RWPE1 (cell line): ENCODE data around the gene ZMYND15.

ENCODE experiments used
- CTCF ChIA-PET: fragments of 350-600 bp; sonication (Branson Sonifier 250); formaldehyde crosslinking; extraction: SDS; loops from one replicate; lab custom pipeline; 2021; lab: Yijun Ruan, JAX
- POLR2A ChIA-PET: fragments of 400-600 bp; formaldehyde crosslinking; extraction: SDS; loops from one replicate; lab custom pipeline; 2020; ENCODE audit warnings: antibody characterized with exemption; ENCODE audit not compliant: low non-redundant PET; lab: Yijun Ruan, JAX
- DNase-seq: peaks from one replicate; pipeline ENCODE4 v3.0.0; 2012; ENCODE audit warnings: low spot score
- H3K27ac ChIP-seq: fragments of 450-650 bp; 2 replicates; pipeline ENCODE4 v1.5.1; 2017
- TF ChIP-seq, protein P1 (sequence below): fragments of 450-650 bp; conservative IDR thresholded peaks from 2 replicates; pipeline ENCODE4 v1.5.1; 2017; ENCODE audit warnings: low read depth, mild to moderate bottlenecking

ZMYND15 gene

DNA sequence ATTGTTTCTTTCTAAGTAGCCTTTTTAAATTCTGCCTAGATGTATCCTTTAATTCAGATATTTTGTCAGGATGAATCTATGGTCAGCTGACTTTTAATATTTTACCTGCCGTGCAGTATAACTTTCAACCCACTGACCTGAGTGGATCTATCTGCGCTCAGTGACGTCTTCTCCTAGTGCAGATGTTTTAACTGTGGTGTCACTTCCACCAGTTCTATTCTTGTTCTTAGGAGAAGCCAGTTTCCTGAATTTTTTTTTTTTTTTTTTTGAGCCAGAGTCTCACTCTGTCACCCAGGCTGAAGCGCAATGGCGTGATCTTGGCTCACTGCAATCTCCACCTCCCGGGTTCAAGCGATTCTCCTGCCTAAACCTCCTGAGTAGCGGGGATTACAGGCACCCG lies 27.1 kb downstream of the ZMYND15 start:
- DNase-seq = no peak
- TF ChIP-seq, protein P1, sequence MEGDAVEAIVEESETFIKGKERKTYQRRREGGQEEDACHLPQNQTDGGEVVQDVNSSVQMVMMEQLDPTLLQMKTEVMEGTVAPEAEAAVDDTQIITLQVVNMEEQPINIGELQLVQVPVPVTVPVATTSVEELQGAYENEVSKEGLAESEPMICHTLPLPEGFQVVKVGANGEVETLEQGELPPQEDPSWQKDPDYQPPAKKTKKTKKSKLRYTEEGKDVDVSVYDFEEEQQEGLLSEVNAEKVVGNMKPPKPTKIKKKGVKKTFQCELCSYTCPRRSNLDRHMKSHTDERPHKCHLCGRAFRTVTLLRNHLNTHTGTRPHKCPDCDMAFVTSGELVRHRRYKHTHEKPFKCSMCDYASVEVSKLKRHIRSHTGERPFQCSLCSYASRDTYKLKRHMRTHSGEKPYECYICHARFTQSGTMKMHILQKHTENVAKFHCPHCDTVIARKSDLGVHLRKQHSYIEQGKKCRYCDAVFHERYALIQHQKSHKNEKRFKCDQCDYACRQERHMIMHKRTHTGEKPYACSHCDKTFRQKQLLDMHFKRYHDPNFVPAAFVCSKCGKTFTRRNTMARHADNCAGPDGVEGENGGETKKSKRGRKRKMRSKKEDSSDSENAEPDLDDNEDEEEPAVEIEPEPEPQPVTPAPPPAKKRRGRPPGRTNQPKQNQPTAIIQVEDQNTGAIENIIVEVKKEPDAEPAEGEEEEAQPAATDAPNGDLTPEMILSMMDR = no peak
- H3K27ac ChIP-seq = no peak overlapping the region
- ChIA-PET CTCF (no interaction called here), POLR2A (no interaction called here)

GRCh38 chr17:4768298-4768697 lies 28.7 kb downstream of the ZMYND15 start:
- TF ChIP-seq, protein P1 = no peak
- ChIA-PET POLR2A (no interaction called here), CTCF (no interaction called here)
- H3K27ac ChIP-seq = no peak overlapping the region
- DNase-seq = no peak

GRCh38 chr17:4769628-4770027 lies 30.0 kb downstream of the ZMYND15 start:
- ChIA-PET CTCF (interaction anchor here (0.7 kb wide), 1 partner anchor 203 kb away, joined by 4 read pairs; no protein-coding TSS in a partner anchor), POLR2A (interaction anchor here (0.6 kb wide), 1 partner anchor 26 kb away, joined by 3 read pairs; the partner anchor contains the start of gene PSMB6)
- peak; percentile 59 for DNase-seq
- TF ChIP-seq, protein P1 = no peak
- H3K27ac ChIP-seq = no peak overlapping the region

DNA sequence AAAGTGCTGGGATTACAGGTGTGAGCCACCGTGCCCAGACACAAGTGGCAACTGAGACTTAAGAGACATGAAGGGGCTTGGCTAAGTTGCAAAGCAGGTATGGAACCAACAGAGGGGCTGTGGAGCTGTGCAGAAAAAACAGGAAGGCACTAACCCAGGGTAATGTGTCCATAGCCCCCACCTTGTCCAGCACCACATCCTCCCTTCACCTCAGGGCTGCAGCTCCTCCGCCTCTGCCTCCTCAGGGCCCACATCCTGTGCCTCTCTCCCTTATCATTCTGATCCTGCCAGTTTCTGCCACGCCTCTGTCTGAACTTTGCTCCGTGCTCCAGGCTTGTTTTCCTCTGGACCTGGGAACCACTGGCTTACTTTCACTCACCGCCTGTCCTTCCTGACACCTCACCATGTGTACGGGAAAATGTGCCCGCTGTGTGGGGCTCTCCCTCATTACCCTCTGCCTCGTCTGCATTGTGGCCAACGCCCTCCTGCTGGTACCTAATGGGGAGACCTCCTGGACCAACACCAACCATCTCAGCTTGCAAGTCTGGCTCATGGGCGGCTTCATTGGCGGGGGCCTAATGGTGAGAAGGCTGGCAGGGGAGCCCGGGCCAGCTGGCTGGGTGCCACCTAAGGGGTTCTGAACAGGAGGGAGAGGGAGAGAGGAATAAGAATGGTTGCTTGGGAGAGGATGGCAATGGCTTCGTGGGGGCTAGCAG lies 32.0 kb downstream of the ZMYND15 start, which contains the start of gene TM4SF5:
TM4SF5 (plus strand) TSS at position 368 of the 716 bp plus-strand sequence; CDS start at position 405, 37 bp downstream.
- POLR2A ChIA-PET = no interaction called here
- CTCF ChIA-PET = interaction anchor here (0.6 to 0.8 kb wide), 3 partner anchors 18 to 205 kb away, joined by 3 to 4 read pairs (median 3); partner anchors contain the start of gene CHRNE
- DNase-seq = no peak
- H3K27ac ChIP-seq = no peak within 1 kb of the TSS
- TF ChIP-seq, protein P1 = no peak

DNA sequence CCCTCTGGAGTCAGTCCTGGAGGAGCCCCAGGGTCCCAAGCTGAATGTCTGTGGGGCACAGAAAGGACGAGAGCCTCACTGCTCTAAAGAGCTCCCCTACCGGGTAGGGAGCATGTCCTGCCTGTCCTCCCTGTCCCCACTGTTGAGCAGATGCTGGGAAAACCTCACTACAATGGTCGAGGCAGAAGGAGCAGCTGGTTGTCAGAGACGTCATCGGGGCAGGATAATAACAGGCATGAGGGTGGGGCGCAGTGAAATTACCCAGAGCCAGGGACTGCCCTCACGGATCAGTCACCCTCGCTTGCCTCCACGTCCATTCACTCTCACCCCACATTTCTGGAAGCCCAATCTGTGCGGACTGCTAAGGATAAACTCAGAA lies 32.6 kb downstream of the ZMYND15 start:
- DNase-seq = no peak
- no peak overlapping the region for H3K27ac ChIP-seq
- TF ChIP-seq, protein P1 = no peak
- ChIA-PET CTCF (interaction anchor here (0.6 to 0.8 kb wide), 3 partner anchors 17 to 206 kb away, joined by 3 to 4 read pairs (median 3); partner anchors contain the start of gene CHRNE), POLR2A (no interaction called here)

- POLR2A ChIA-PET = no interaction called here
- CTCF ChIA-PET = interaction anchor here (1.3 kb wide), 1 partner anchor 12 kb away, joined by 5 read pairs; no protein-coding TSS in a partner anchor
- TF ChIP-seq, protein P1 = no peak
- no peak for DNase-seq
- H3K27ac ChIP-seq = no peak overlapping the region
Observed at GRCh38 chr17:4777969-4778760, 38.5 kb downstream of the ZMYND15 start.
